Ovary (tissue), 9 donors: ENCODE results near the gene MTUS2. TPM values are rescaled to one million over a fixed set of nuclear protein-coding genes. Genes with fewer than 3 reads are reported as not detected.
A peak's percentile ranks its signal among the peaks of the same experiment; 100 is the strongest.

Source experiments
- DNase-seq, 5 donors: peaks; one replicate each; pipeline ENCODE4 v3.0.0-alpha.2; 2019 to 2020
- H3K27ac ChIP-seq, 2 donors: fragments of 200-600 bp; one replicate each; pipeline versions ENCODE4 v1.5.1 to v1.8.0; 2019 to 2022
- H3K27me3 ChIP-seq: fragments of 200-600 bp; one replicate; pipeline ENCODE4 v1.8.0; 2022
- H3K36me3 ChIP-seq: fragments of 200-600 bp; sonication (generic); one replicate; pipeline ENCODE4 v1.5.1; 2019
- H3K4me1 ChIP-seq: one replicate; pipeline ENCODE4 v1.8.1; 2013; ENCODE audit warnings: mild to moderate bottlenecking, moderate library complexity; ENCODE audit not compliant: insufficient read depth
- H3K4me3 ChIP-seq: fragments of 200-600 bp; sonication (generic); one replicate; pipeline ENCODE4 v1.5.1; 2017
- H3K9me3 ChIP-seq, 2 donors: fragments of 200-600 bp in 1 of 2; sonication (generic) in 1 of 2; one replicate each; pipeline versions ENCODE4 v1.5.1 to v1.8.1; 2013 to 2019; ENCODE audit warnings: mild to moderate bottlenecking in 1 of 2, moderate library complexity in 1 of 2
- EP300 ChIP-seq: sonication (generic); formaldehyde crosslinking; IDR thresholded peaks from one replicate; pipeline ENCODE4 v1.6.1; 2017; ENCODE audit warnings: antibody characterized with exemption
- POLR2A ChIP-seq: fragments of 450-650 bp; IDR thresholded peaks from one replicate; pipeline ENCODE4 v1.6.1; 2017; ENCODE audit warnings: antibody characterized with exemption, mild to moderate bottlenecking, moderate library complexity
- WGBS, 3 donors: extraction: QIAGEN DNeasy Blood & Tissue Kit in 1 of 3; methylation state at CpG; one replicate each; pipeline versions ENCODE4 v1.1.5 to v1.1.7; 2013 to 2017; 5-methylcytosine and 5-hydroxymethylcytosine counted together
- intact Hi-C, 4 donors: fragments of 100-400 bp; cut with DNase I; formaldehyde crosslinking; loops; one replicate each; pipeline versions ENCODE4 v1.11.0 to v1.15.1; 2022 to 2023
- polyA plus RNA-seq, 2 donors: library from polyadenylated mRNA; stranded (reverse); fragments of 200-250 nt in 1 of 2; fragments of 350-450 nt in 1 of 2; fragmentation: Illumina TruSeq in 1 of 2; extraction: RNeasy Lipid Tissue Mini Kit (QIAGEN cat#74804) in 1 of 2; gene quantifications; one replicate each; pipeline ENCODE4 v1.2.3, GENCODE V29; 2013 to 2014
- total RNA-seq, 7 donors: library from RNA; depleted of rRNA in 2 of 7; stranded (reverse); fragments of >200 nt in 2 of 7; fragmentation: NEBNext Ultra II Directional in 3 of 7; extraction: Animal tissue kit (Norgen Biotek cat#: 25700) in 3 of 7; gene quantifications; one replicate each; pipeline versions ENCODE4 v1.1.0 to v1.2.4, GENCODE V29; 2016 to 2023
- TF ChIP-seq, protein P1 (sequence below), 3 donors: fragments of 450-650 bp in 2 of 3; fragments of 200-600 bp in 1 of 3; IDR thresholded peaks; one replicate each; pipeline versions ENCODE4 v1.5.1 to v1.8.0; 2016 to 2022; ENCODE audit warnings: antibody characterized with exemption in 3 of 3, mild to moderate bottlenecking in 1 of 3
- donor health status: DM: no; HTN: no; CAD: no; lungs with moderate emphysema.
- donor health status: DM: no; HTN: no; CAD: no.
- donor health status: Bipolar disorder and iron deficiency.
- donor health status: DM: yes; HTN: yes; CAD: no.
- donor health status: DM: no; HTN: no; CAD: no.
- donor health status: DM: yes; HTN: yes; CAD: no.

The MTUS2 gene
- total and polyA plus RNA-seq, 9 donors: 1.5 to 8.7 (median 5.4) TPM

DNA sequence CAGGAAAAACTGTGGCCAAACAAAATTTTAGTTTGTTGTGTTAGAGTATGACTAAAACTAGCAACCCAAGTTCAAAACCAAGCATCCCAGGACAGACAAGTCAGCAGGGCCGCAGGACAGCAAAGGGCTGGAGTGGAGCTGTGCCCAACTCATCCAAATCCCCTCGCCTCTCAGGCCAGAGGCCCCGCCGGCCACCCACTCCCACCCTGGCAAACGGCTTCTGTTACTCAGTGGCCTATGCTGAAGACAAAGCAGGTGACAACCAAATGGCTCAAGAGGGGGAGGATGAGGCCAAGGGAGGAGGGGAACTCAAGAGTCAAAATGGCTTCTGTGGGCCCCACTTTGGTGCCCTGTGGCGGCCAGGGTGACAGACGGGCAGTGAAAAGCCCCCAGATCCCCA is 705.6 kb downstream of the MTUS2 start:
- H3K9me3 ChIP-seq: no peaks in the 10 kb centered on the region
- DNase-seq: peak in 1 of 5 donors; percentile 13
- no peaks in the 10 kb centered on the region for H3K36me3 ChIP-seq
- intact Hi-C loops: no loop called here
- no peaks in the 10 kb centered on the region for H3K27me3 ChIP-seq
- WGBS, 3 donors: 94 to 96% (median 96%) methylated on average over 7 of the region's 7 CpGs
- H3K27ac ChIP-seq: no peak overlapping the region
- no peaks in the 10 kb centered on the region for H3K4me1 ChIP-seq
- no peak overlapping the region for H3K4me3 ChIP-seq
- TF ChIP-seq POLR2A (no peak), EP300 (no peak)
- TF ChIP-seq, protein P1, sequence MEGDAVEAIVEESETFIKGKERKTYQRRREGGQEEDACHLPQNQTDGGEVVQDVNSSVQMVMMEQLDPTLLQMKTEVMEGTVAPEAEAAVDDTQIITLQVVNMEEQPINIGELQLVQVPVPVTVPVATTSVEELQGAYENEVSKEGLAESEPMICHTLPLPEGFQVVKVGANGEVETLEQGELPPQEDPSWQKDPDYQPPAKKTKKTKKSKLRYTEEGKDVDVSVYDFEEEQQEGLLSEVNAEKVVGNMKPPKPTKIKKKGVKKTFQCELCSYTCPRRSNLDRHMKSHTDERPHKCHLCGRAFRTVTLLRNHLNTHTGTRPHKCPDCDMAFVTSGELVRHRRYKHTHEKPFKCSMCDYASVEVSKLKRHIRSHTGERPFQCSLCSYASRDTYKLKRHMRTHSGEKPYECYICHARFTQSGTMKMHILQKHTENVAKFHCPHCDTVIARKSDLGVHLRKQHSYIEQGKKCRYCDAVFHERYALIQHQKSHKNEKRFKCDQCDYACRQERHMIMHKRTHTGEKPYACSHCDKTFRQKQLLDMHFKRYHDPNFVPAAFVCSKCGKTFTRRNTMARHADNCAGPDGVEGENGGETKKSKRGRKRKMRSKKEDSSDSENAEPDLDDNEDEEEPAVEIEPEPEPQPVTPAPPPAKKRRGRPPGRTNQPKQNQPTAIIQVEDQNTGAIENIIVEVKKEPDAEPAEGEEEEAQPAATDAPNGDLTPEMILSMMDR (IDR thresholded peaks at IDR 0.05): no peak

DNA sequence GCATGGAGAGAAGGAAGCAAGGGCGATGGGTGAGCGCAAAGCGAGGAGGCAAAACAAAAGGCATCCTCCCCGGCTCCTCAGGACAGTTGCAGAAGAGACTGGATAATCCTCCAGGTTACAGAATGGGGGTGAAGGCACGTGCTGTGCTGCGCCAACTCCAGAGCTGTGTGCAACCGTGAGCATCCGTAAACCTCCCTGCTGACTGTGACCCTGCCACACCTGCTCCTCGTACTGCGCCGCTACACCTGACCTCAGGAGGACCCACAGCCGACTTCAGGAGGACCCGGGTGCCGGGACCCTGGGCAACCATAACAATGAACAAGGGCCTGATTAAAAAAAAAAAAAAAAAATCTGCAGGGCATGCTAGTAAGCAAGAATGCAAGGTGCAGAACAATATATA is 706.6 kb downstream of the MTUS2 start:
- no peak overlapping the region for H3K27ac ChIP-seq
- 96 to 98% (median 96%) methylated on average over 14 of the region's 14 CpGs for whole genome bisulfite sequencing, 3 donors
- DNase-seq: no peak
- H3K4me1 ChIP-seq: no peaks in the 10 kb centered on the region
- H3K4me3 ChIP-seq: no peak overlapping the region
- intact Hi-C loops: no loop called here
- H3K36me3 ChIP-seq: no peaks in the 10 kb centered on the region
- TF ChIP-seq, protein P1 (IDR thresholded peaks at IDR 0.05): no peak
- TF ChIP-seq POLR2A (no peak), EP300 (no peak)
- H3K27me3 ChIP-seq: no peaks in the 10 kb centered on the region
- no peaks in the 10 kb centered on the region for H3K9me3 ChIP-seq

DNA sequence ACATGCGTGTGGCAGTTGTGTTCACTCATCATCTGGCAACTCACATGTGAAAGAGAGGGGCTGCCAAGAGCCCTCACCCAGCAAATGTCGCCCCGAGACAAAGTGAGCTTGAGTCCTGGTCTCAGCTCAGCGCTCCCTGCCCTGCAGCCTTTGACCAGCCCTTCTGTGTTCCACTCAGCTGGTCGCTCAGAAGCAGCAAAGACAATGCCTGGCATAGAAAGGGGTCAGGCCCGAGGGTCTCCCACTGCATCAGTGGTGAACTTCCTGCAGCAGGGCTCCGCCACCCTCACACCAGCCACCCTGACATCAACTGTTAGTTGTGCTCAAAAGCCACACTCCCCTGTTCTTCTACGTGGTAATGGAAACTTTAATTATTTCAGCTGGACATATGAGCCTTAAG is 707.4 kb downstream of the MTUS2 start:
- no peaks in the 10 kb centered on the region for H3K36me3 ChIP-seq
- no peak for TF ChIP-seq POLR2A
- TF ChIP-seq EP300: no peak
- TF ChIP-seq, protein P1 (IDR thresholded peaks at IDR 0.05): no peak
- intact Hi-C loops: no loop called here
- no peak overlapping the region for H3K4me3 ChIP-seq
- H3K4me1 ChIP-seq: no peaks in the 10 kb centered on the region
- no peak for DNase-seq
- no peak overlapping the region for H3K27ac ChIP-seq
- WGBS, 3 donors: 70 to 93% (median 93%) methylated on average over 8 of the region's 8 CpGs
- H3K9me3 ChIP-seq: no peaks in the 10 kb centered on the region
- no peaks in the 10 kb centered on the region for H3K27me3 ChIP-seq

DNA sequence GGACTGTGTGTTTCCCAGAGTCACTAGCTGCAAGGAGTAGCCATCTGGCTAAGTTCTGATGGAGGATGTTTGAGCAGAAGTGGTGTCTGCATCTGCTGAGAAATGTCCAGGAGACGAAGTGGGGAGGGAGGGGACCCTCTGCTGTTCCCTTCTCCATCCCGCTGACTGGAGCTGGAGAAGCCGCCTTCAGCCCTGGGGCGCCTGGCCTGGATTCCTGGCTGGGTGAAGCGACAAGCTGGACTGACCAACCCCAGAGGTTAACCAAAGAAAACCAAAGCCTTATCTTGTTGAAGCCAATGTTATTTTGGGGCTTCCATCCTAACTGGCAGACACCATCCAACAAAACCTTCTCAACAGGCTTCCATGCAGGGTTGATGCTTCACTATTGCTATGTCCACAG is 707.8 kb downstream of the MTUS2 start:
- Histone ChIP-seq H3K27me3 (no peaks in the 10 kb centered on the region), H3K9me3 (no peaks in the 10 kb centered on the region), H3K4me3 (no peak overlapping the region), H3K4me1 (no peaks in the 10 kb centered on the region), H3K36me3 (no peaks in the 10 kb centered on the region), H3K27ac (no peak overlapping the region)
- 80 to 98% (median 96%) methylated on average over 5 of the region's 5 CpGs for WGBS, 3 donors
- DNase-seq: no peak
- intact Hi-C loops: no loop called here
- TF ChIP-seq POLR2A (no peak), EP300 (no peak)
- TF ChIP-seq, protein P1 (IDR thresholded peaks at IDR 0.05): no peak
